HEK293 (cell line): ENCODE data around the gene NDOR1.

Experiments
- CTCF ChIP-seq: fragments of 450-650 bp; formaldehyde crosslinking; IDR thresholded peaks from 2 replicates; pipeline ENCODE4 v1.5.1; 2016; ENCODE audit warnings: missing biosample characterization, missing genetic modification characterization
- GLIS1 ChIP-seq: fragments of 450-650 bp; formaldehyde crosslinking; IDR thresholded peaks from 2 replicates; pipeline ENCODE4 v1.5.1; 2016; ENCODE audit warnings: missing biosample characterization, missing genetic modification characterization
- PRDM10 ChIP-seq: fragments of 450-650 bp; formaldehyde crosslinking; IDR thresholded peaks from 2 replicates; pipeline ENCODE4 v1.5.1; 2016; ENCODE audit warnings: missing biosample characterization, missing genetic modification characterization
- PRDM2 ChIP-seq: fragments of 450-650 bp; formaldehyde crosslinking; IDR thresholded peaks from 2 replicates; pipeline ENCODE4 v1.5.1; 2016; ENCODE audit warnings: missing biosample characterization, missing genetic modification characterization, borderline replicate concordance
- SCRT2 ChIP-seq: fragments of 450-650 bp; formaldehyde crosslinking; IDR thresholded peaks from 2 replicates; pipeline ENCODE4 v1.5.1; 2016; ENCODE audit warnings: missing biosample characterization, missing genetic modification characterization
- TCF7L2 ChIP-seq: IDR thresholded peaks from 2 replicates; pipeline ENCODE4 v1.6.1; 2011; ENCODE audit warnings: low read depth, mild to moderate bottlenecking, inconsistent platforms, low read length, moderate library complexity, borderline replicate concordance
- ZBTB11 ChIP-seq: fragments of 450-650 bp; formaldehyde crosslinking; conservative IDR thresholded peaks from 2 replicates; pipeline ENCODE4 v1.5.1; 2016; ENCODE audit warnings: low read depth, missing biosample characterization, missing genetic modification characterization
- ZBTB26 ChIP-seq: fragments of 450-650 bp; formaldehyde crosslinking; optimal IDR thresholded peaks from 2 replicates; pipeline ENCODE3; 2016; ENCODE audit warnings: missing biosample characterization, mild to moderate bottlenecking, missing genetic modification characterization
- ZFP69B ChIP-seq: fragments of 450-650 bp; formaldehyde crosslinking; IDR thresholded peaks from 2 replicates; pipeline ENCODE4 v1.5.1; 2016; ENCODE audit warnings: missing biosample characterization, missing genetic modification characterization
- ZNF16 ChIP-seq: fragments of 450-650 bp; formaldehyde crosslinking; IDR thresholded peaks from 2 replicates; pipeline ENCODE4 v1.5.1; 2016; ENCODE audit warnings: low read depth, missing biosample characterization, missing genetic modification characterization
- ZNF175 ChIP-seq: fragments of 450-650 bp; formaldehyde crosslinking; IDR thresholded peaks from 2 replicates; pipeline ENCODE4 v1.5.1; 2016; ENCODE audit warnings: missing biosample characterization, missing genetic modification characterization
- ZNF248 ChIP-seq: fragments of 450-650 bp; formaldehyde crosslinking; IDR thresholded peaks from 2 replicates; pipeline ENCODE4 v1.5.1; 2017; ENCODE audit warnings: missing biosample characterization, missing genetic modification characterization
- ZNF26 ChIP-seq: fragments of 450-650 bp; formaldehyde crosslinking; IDR thresholded peaks from 2 replicates; pipeline ENCODE4 v1.5.1; 2016; ENCODE audit warnings: missing biosample characterization, missing genetic modification characterization
- ZNF350 ChIP-seq: fragments of 450-650 bp; formaldehyde crosslinking; IDR thresholded peaks from 2 replicates; pipeline ENCODE4 v1.5.0; 2017; ENCODE audit warnings: missing biosample characterization, mild to moderate bottlenecking, missing genetic modification characterization
- ZNF423 ChIP-seq: fragments of 450-650 bp; formaldehyde crosslinking; IDR thresholded peaks from 2 replicates; pipeline ENCODE4 v1.5.1; 2016; ENCODE audit warnings: missing biosample characterization, missing genetic modification characterization
- ZNF626 ChIP-seq: fragments of 450-650 bp; sonication (Bioruptor Pico); formaldehyde crosslinking; IDR thresholded peaks from 2 replicates; pipeline ENCODE4 v1.5.1; 2018; ENCODE audit warnings: missing biosample characterization, missing genetic modification characterization, inconsistent platforms
- ZNF837 ChIP-seq: fragments of 450-650 bp; formaldehyde crosslinking; IDR thresholded peaks from 2 replicates; pipeline ENCODE4 v1.5.1; 2016; ENCODE audit warnings: missing biosample characterization, missing genetic modification characterization
- ZSCAN30 ChIP-seq: fragments of 450-650 bp; IDR thresholded peaks from 2 replicates; pipeline ENCODE4 v1.5.1; 2018; ENCODE audit warnings: missing biosample characterization, mild to moderate bottlenecking, missing genetic modification characterization, moderate library complexity
- ZSCAN5A ChIP-seq: fragments of 450-650 bp; formaldehyde crosslinking; IDR thresholded peaks from 2 replicates; pipeline ENCODE4 v1.5.1; 2016; ENCODE audit warnings: missing biosample characterization, missing genetic modification characterization

NDOR1 gene

GRCh38 chr9:137240841-137241489 is 35.5 kb downstream of the NDOR1 start, which contains the start of gene TUBB4B (continued):
- TF ChIP-seq PRDM10 (tag by site-specific recombination) (no peak), ZNF175 (tag by site-specific recombination) (no peak), ZNF26 (tag by site-specific recombination) (no peak), ZFP69B (no peak), ZBTB11 (peak; percentile 71), ZNF837 (tag by site-specific recombination) (no peak), ZNF423 (no peak), ZSCAN30 (tag by site-specific recombination) (peak; percentile 69), ZNF350 (no peak), TCF7L2 (no peak), CTCF (tag by site-specific recombination) (no peak), ZNF248 (no peak), PRDM2 (no peak), ZSCAN5A (no peak), ZNF626 (tag by site-specific recombination) (no peak), ZNF16 (tag by site-specific recombination) (no peak), ZBTB26 (peak; percentile 23), SCRT2 (tag by site-specific recombination) (no peak), GLIS1 (tag by site-specific recombination) (no peak)
